K562 (cell line): ENCODE results near the gene ITGBL1. TPM values are rescaled to one million over a fixed set of nuclear protein-coding genes. Genes with fewer than 3 reads are reported as not detected.

Experiments used
- ATAC-seq: fragments of 200-7000 bp; cut with Tn5 transposase; 3 replicates; pipeline ENCODE4 v1.9.1; 2020; ENCODE audit warnings: moderate library complexity
- BruUV-seq: library from RNA; stranded (reverse); fragments of 400-500 nt; replicated peaks from 2 replicates; lab custom pipeline; 2021; lab: Mats Ljungman, UMichigan
- CTCF ChIA-PET: fragments of 300-600 bp; formaldehyde crosslinking; extraction: SDS; loops from one replicate; lab custom pipeline; 2021; ENCODE audit warnings: low intra/inter-chr PET ratio; lab: Yijun Ruan, JAX
- POLR2A ChIA-PET: fragments of 300-600, 350-650 bp; sonication (Branson Sonifier 250); formaldehyde crosslinking; extraction: SDS; loops from one replicate; lab custom pipeline; 2021; ENCODE audit warnings: antibody characterized with exemption, inconsistent platforms; lab: Yijun Ruan, JAX
- DNase-seq, 4 experiments: peaks; one replicate each; pipeline versions ENCODE4 v3.0.0 to v3.0.0-alpha.2; 2011 to 2018; ENCODE audit warnings: low spot score in 3 of 4, mixed read lengths in 3 of 4; ENCODE audit errors: extremely low read depth in 1 of 4
- FAIRE-seq: peaks from 2 replicates; lab custom pipeline; 2011; peaks lifted over from hg19 to GRCh38; lab: Jason Lieb, UNC
- H2AFZ ChIP-seq: 2 replicates; pipeline ENCODE4 v1.6.0; 2011; ENCODE audit warnings: low read depth, low read length, control low read depth, inconsistent platforms
- H3K27ac ChIP-seq: fragments of 200-600 bp; 3 replicates; pipeline ENCODE4 v1.8.0; 2011; ENCODE audit warnings: low read depth, mild to moderate bottlenecking, control low read depth, inconsistent platforms, low read length, moderate library complexity, mixed read lengths; ENCODE audit errors: extremely low read depth
- H3K27me3 ChIP-seq, 2 experiments: fragments of 300-600 bp in 1 of 2; 2 replicates in 1 of 2; 3 replicates in 1 of 2; pipeline versions ENCODE4 v1.6.0 to v1.8.0; 2011; ENCODE audit warnings: inconsistent platforms in 2 of 2, low read length in 2 of 2, mild to moderate bottlenecking in 1 of 2, mixed read lengths in 1 of 2, moderate library complexity in 1 of 2; ENCODE audit not compliant: control insufficient read depth in 2 of 2, insufficient read depth in 2 of 2
- H3K36me3 ChIP-seq: fragments of 300-600 bp; 3 replicates; pipeline ENCODE4 v1.8.0; 2011; ENCODE audit warnings: mild to moderate bottlenecking, low read length, inconsistent platforms; ENCODE audit not compliant: control insufficient read depth, insufficient read depth
- H3K4me1 ChIP-seq, 2 experiments: fragments of 200-600 bp in 1 of 2; replicated peaks in 1 of 2; 2 replicates in 1 of 2; 3 replicates in 1 of 2; pipeline versions ENCODE4 v1.5.1 to v1.8.0; 2011; ENCODE audit warnings: inconsistent platforms in 2 of 2, low read length in 2 of 2, mild to moderate bottlenecking in 1 of 2, mixed read lengths in 1 of 2, moderate library complexity in 1 of 2; ENCODE audit not compliant: control insufficient read depth in 2 of 2, insufficient read depth in 2 of 2
- H3K4me2 ChIP-seq: 2 replicates; pipeline ENCODE4 v1.6.1; 2011; ENCODE audit warnings: low read length, control low read depth, inconsistent platforms, mixed read lengths; ENCODE audit not compliant: insufficient read depth
- H3K4me3 ChIP-seq: fragments of 200-600 bp; sonication (generic), shearing (Covaris generic); 2 replicates; pipeline ENCODE4 v1.5.1; 2016; ENCODE audit warnings: control low read depth, inconsistent platforms
- H3K79me2 ChIP-seq: fragments of 200-600 bp; 3 replicates; pipeline ENCODE4 v1.8.0; 2011; ENCODE audit warnings: low read length, inconsistent platforms; ENCODE audit not compliant: control insufficient read depth, insufficient read depth
- H3K9ac ChIP-seq, 2 experiments: 2 replicates each; pipeline versions ENCODE4 v1.6.0 to v1.6.1; 2011; ENCODE audit warnings: low read depth in 2 of 2, low read length in 2 of 2, control low read depth in 1 of 2, inconsistent platforms in 1 of 2, mild to moderate bottlenecking in 1 of 2, mixed read lengths in 1 of 2; ENCODE audit not compliant: insufficient read depth in 1 of 2
- H3K9me1 ChIP-seq: one replicate; pipeline ENCODE4 v1.6.0; 2011; ENCODE audit warnings: inconsistent platforms, mild to moderate bottlenecking, low read length, moderate library complexity; ENCODE audit not compliant: control insufficient read depth, insufficient read depth
- H3K9me3 ChIP-seq: replicated peaks from 2 replicates; pipeline ENCODE4 v1.5.1; 2011; ENCODE audit warnings: low read depth, low read length, inconsistent platforms; ENCODE audit not compliant: control insufficient read depth, insufficient read depth
- H4K20me1 ChIP-seq: replicated peaks from 2 replicates; pipeline ENCODE4 v1.6.1; 2011; ENCODE audit warnings: low read length, inconsistent platforms, mixed read lengths; ENCODE audit not compliant: control insufficient read depth, insufficient read depth
- CAMTA2 ChIP-seq: fragments of 250-450 bp; sonication (Bioruptor Pico); conservative IDR thresholded peaks from 2 replicates; pipeline ENCODE4 v1.5.1; 2022
- HBP1 ChIP-seq: fragments of 450-650 bp; formaldehyde crosslinking; IDR thresholded peaks from 2 replicates; pipeline ENCODE4 v1.4.0; 2022; ENCODE audit warnings: missing genetic modification characterization
- MLX ChIP-seq, 2 experiments: fragments of 450-650 bp in 1 of 2; sonication (generic) in 1 of 2; formaldehyde crosslinking; conservative IDR thresholded peaks; 2 replicates each; pipeline versions ENCODE4 v1.4.0 to v1.8.1; 2020 to 2022; ENCODE audit warnings: mild to moderate bottlenecking in 1 of 2, missing genetic modification reagents in 1 of 2
- RFX1 ChIP-seq: fragments of 450-650 bp; IDR thresholded peaks from 2 replicates; pipeline ENCODE4 v1.6.1; 2016; ENCODE audit warnings: mild to moderate bottlenecking, moderate library complexity
- TSC22D4 ChIP-seq: fragments of 450-650 bp; IDR thresholded peaks from 2 replicates; pipeline ENCODE4 v1.6.1; 2016; ENCODE audit warnings: missing genetic modification characterization, missing biosample characterization, control low read depth
- ZNF445 ChIP-seq: fragments of 250-450 bp; sonication (Bioruptor Pico); IDR thresholded peaks from 2 replicates; pipeline ENCODE4 v1.4.0; 2020; ENCODE audit warnings: low read depth, mild to moderate bottlenecking, moderate library complexity
- ZNF583 ChIP-seq: fragments of 250-450 bp; sonication (Bioruptor Pico); IDR thresholded peaks from 2 replicates; pipeline ENCODE4 v1.4.0; 2020
- WGBS: fragments of 100-300 bp; shearing (Covaris generic); methylation state at CpG from one replicate; pipeline ENCODE4 v1.1.6; 2016; ENCODE audit warnings: low coverage, mixed read lengths; ENCODE audit not compliant: insufficient coverage; ENCODE audit errors: missing lambda C conversion rate; 5-methylcytosine and 5-hydroxymethylcytosine counted together
- in situ Hi-C: fragments of 300-500 bp; cut with MboI; formaldehyde crosslinking; loops from 4 replicates; pipeline ENCODE4 v1.15.0; 2018; ENCODE audit warnings: inconsistent platforms, mixed read lengths
- intact Hi-C: fragments of 100-400 bp; cut with micrococcal nuclease; formaldehyde crosslinking; loops from 2 replicates; pipeline ENCODE4 v1.14.2; 2022
- polyA plus RNA-seq, 8 experiments: library from polyadenylated mRNA; depleted of rRNA in 4 of 8; stranded (reverse) in 5 of 8; unstranded in 3 of 8; fragments of >200 nt; fragmentation: Nextera tagmentation in 2 of 8; fragmentation: Illumina TruSeq in 1 of 8; extraction: Ambion mirVana in 2 of 8; extraction: Trizol in 1 of 8; gene quantifications; 2 replicates each; pipeline versions ENCODE4 v1.2.1 to v1.2.3, GENCODE V29; 2011 to 2014; ENCODE audit warnings: inconsistent platforms in 1 of 8, missing spikeins in 1 of 8
- total RNA-seq, 7 experiments: library from RNA; depleted of rRNA in 6 of 7; stranded (reverse); fragments of >200 nt in 6 of 7; fragmentation: Illumina TruSeq in 2 of 7; extraction: Trizol in 2 of 7; gene quantifications; 2 replicates each; pipeline versions ENCODE4 v1.2.1 to v1.2.3, GENCODE V29; 2011 to 2021; ENCODE audit warnings: low replicate concordance in 1 of 7

ITGBL1 gene
- total and polyA plus RNA-seq, 9 of the 15 experiments (the other 6 are each of a cell fraction or from before 2014, with no cell fraction given): 0.04 to 0.73 (median 0.32) TPM; not detected in 1

GRCh38 chr13:101645871-101646270 lies 193.4 kb downstream of the ITGBL1 start (continued):
- TF ChIP-seq HBP1 (CRISPR knock-in tag) (no peak), CAMTA2 (no peak)

- TF ChIP-seq ZNF583 (CRISPR knock-in tag) (no peak), MLX (CRISPR knock-in tag; conservative IDR thresholded peaks at IDR 0.05) (no peak), ZNF445 (CRISPR knock-in tag) (no peak), RFX1 (no peak), TSC22D4 (tag) (no peak)
- CTCF ChIA-PET: no interaction called here
- Histone ChIP-seq H4K20me1 (no peaks in the 10 kb centered on the region), H3K27ac (no peak overlapping the region), H2AFZ (no peak overlapping the region), H3K4me3 (no peak overlapping the region), H3K4me2 (no peak overlapping the region), H3K4me1 (no peaks in the 10 kb centered on the region), H3K9me3 (no peaks in the 10 kb centered on the region), H3K79me2 (no peaks in the 10 kb centered on the region), H3K9ac (no peak overlapping the region), H3K36me3 (no peaks in the 10 kb centered on the region), H3K27me3 (no peaks in the 10 kb centered on the region), H3K9me1 (no peaks in the 10 kb centered on the region)
- FAIRE-seq (no peak), ATAC-seq (no peak), DNase-seq (no peak)
- intact Hi-C loops: no loop called here
- POLR2A ChIA-PET: no interaction called here
- in situ Hi-C loops: no loop called here
- 3% methylated on average over 5 of the region's 5 CpGs for WGBS
- no TSS peak for BruUV-seq
Measured at GRCh38 chr13:101647760-101648159, 195.3 kb downstream of the ITGBL1 start.
